ENCODE measurements around the gene LAYN. TPM values are rescaled to one million over a fixed set of nuclear protein-coding genes. Genes with fewer than 3 reads are reported as not detected.

Gene LAYN
- total and polyA plus RNA-seq, 9 of the 15 experiments (the other 6 are each of a cell fraction or from before 2014, with no cell fraction given), result not detected

DNA sequence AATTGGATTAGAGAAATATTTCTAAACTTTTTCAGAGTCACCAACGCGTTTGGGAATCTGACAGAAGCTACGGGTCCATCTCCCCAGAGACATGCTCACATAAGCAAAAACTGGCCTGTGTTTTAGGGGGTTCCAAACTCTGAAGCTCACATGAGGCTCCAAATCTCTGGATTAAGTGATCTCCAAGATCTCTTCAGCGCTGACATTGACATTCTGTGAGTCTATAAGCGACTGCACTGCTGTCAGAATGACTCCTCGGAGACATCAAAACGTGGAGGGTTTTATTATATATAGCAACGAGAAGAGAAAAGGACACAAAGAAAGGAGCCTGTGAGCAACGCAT is 61.1 kb downstream of the LAYN start (continued):
- TF ChIP-seq MGA (IDR thresholded peaks at IDR 0.05), result 0 out of 2 replicates have a peak, but pooled peaks have one; percentile 81

Data from K562 (cell line).